ENCODE measurements around the gene PRDM16. TPM values are rescaled to one million over a fixed set of nuclear protein-coding genes. Genes with fewer than 3 reads are reported as not detected.

The PRDM16 gene
- total RNA-seq, 1 experiment from 2014 or later = 22.3 TPM

GRCh38 chr1:3241236-3241550, 172.2 kb downstream of the PRDM16 start:
- Histone ChIP-seq H3K36me3 (ENCODE audit: control insufficient read depth, insufficient read depth, low read length) (no peaks in the 10 kb centered on the region), H3K4me3 (ENCODE audit: low read depth in 2 of 2, low read length in 2 of 2) (no peak overlapping the region), H3K27ac (ENCODE audit: low read length) (no peak overlapping the region), H3K4me1 (ENCODE audit: control insufficient read depth, insufficient read depth, low read length) (no peaks in the 10 kb centered on the region), H3K27me3 (ENCODE audit: control insufficient read depth, insufficient read depth, low read length) (no peaks in the 10 kb centered on the region), H3K9me3 (ENCODE audit: control insufficient read depth, insufficient read depth, low read depth, low read length) (no peaks in the 10 kb centered on the region)
- TF ChIP-seq SIN3A (IDR thresholded peaks at IDR 0.05; ENCODE audit: borderline replicate concordance, insufficient read depth, low read depth, low read length) (no peak), CTCF (IDR thresholded peaks at IDR 0.05) (no peak), REST (IDR thresholded peaks at IDR 0.05; ENCODE audit: insufficient read depth in 1 of 2, low read depth in 2 of 2, low read length in 1 of 2) (no peak), POLR2AphosphoS5 (IDR thresholded peaks at IDR 0.05; ENCODE audit: low read depth, low read length) (no peak), TCF7L2 (IDR thresholded peaks at IDR 0.05; ENCODE audit: low read depth, low read length) (no peak)
- POLR2A ChIA-PET = no interaction called here
- no peak for ATAC-seq
- in situ Hi-C loops (cut with HindIII; ENCODE audit: low pct_unique_long_range_greater_than_20kb, low sequenced_read_pairs) = no loop called here
- no peak for DNase-seq (ENCODE audit: low read depth, low spot score)
- CTCF ChIA-PET = no interaction called here
- BruUV-seq (replicated peaks) = no TSS peak
- intact Hi-C loops (cut with micrococcal nuclease; ENCODE audit: unreplicated experiment) = no loop called here

- no peaks in the 10 kb centered on the region for H3K36me3 ChIP-seq (ENCODE audit: control insufficient read depth, insufficient read depth, low read length)
- DNase-seq (ENCODE audit: low read depth, low spot score) (no peak), ATAC-seq (0 out of 2 replicates have a peak, but pooled peaks have one; percentile 16)
- no peak overlapping the region for H3K27ac ChIP-seq (ENCODE audit: low read length)
- ChIA-PET POLR2A (no interaction called here), CTCF (interaction anchor here (0.6 to 0.7 kb wide), 2 partner anchors 198 to 249 kb away, joined by 4 to 7 read pairs; no protein-coding TSS in a partner anchor)
- in situ Hi-C loops (cut with HindIII; ENCODE audit: low pct_unique_long_range_greater_than_20kb, low sequenced_read_pairs) = no loop called here
- no peaks in the 10 kb centered on the region for H3K4me1 ChIP-seq (ENCODE audit: control insufficient read depth, insufficient read depth, low read length)
- H3K9me3 ChIP-seq (ENCODE audit: control insufficient read depth, insufficient read depth, low read depth, low read length) = no peaks in the 10 kb centered on the region
- no peaks in the 10 kb centered on the region for H3K27me3 ChIP-seq (ENCODE audit: control insufficient read depth, insufficient read depth, low read length)
- TF ChIP-seq SIN3A (IDR thresholded peaks at IDR 0.05; ENCODE audit: borderline replicate concordance, insufficient read depth, low read depth, low read length) = no peak
- TF ChIP-seq REST (IDR thresholded peaks at IDR 0.05; ENCODE audit: insufficient read depth in 1 of 2, low read depth in 2 of 2, low read length in 1 of 2) = no peak
- TF ChIP-seq TCF7L2 (IDR thresholded peaks at IDR 0.05; ENCODE audit: low read depth, low read length) = no peak
- TF ChIP-seq POLR2AphosphoS5 (IDR thresholded peaks at IDR 0.05; ENCODE audit: low read depth, low read length) = no peak
- no peak for TF ChIP-seq CTCF (IDR thresholded peaks at IDR 0.05)
- H3K4me3 ChIP-seq (ENCODE audit: low read depth in 2 of 2, low read length in 2 of 2) = no peak overlapping the region
- intact Hi-C loops (cut with micrococcal nuclease; ENCODE audit: unreplicated experiment) = no loop called here
- no TSS peak for BruUV-seq (replicated peaks)
Observed at GRCh38 chr1:3241673-3242407, 172.8 kb downstream of the PRDM16 start.
